ENCODE results near the gene SORCS3.
A peak's percentile ranks its signal among the peaks of the same experiment; 100 is the strongest.

The SORCS3 gene

GRCh38 chr10:104665174-104665573, 24.1 kb downstream of the SORCS3 start:
- no peak for TF ChIP-seq CTCF (IDR thresholded peaks at IDR 0.05; ENCODE audit: low read depth, low read length)

GRCh38 chr10:104666106-104666505, 25.0 kb downstream of the SORCS3 start:
- DNase-seq (ENCODE audit: low read depth, low spot score): no peak
- in situ Hi-C loops (cut with HindIII; ENCODE audit: low sequenced_read_pairs): no loop called here
- H3K4me3 ChIP-seq (ENCODE audit: low read depth, low read length): no peak overlapping the region
- no peak for TF ChIP-seq CTCF (IDR thresholded peaks at IDR 0.05; ENCODE audit: low read depth, low read length)

More at GRCh38 chr10:104665174-104665573, 24.1 kb downstream of the SORCS3 start:
- no peak for DNase-seq (ENCODE audit: low read depth, low spot score)
- no peak overlapping the region for H3K4me3 ChIP-seq (ENCODE audit: low read depth, low read length)
- in situ Hi-C loops (cut with HindIII; ENCODE audit: low sequenced_read_pairs): no loop called here

GRCh38 chr10:104676874-104677273, 35.8 kb downstream of the SORCS3 start:
- DNase-seq (ENCODE audit: low read depth, low spot score): no peak
- no peak overlapping the region for H3K4me3 ChIP-seq (ENCODE audit: low read depth, low read length)
- in situ Hi-C loops (cut with HindIII; ENCODE audit: low sequenced_read_pairs): no loop called here
- TF ChIP-seq CTCF (IDR thresholded peaks at IDR 0.05; ENCODE audit: low read depth, low read length): no peak

- no peak for DNase-seq (ENCODE audit: low read depth, low spot score)
- H3K4me3 ChIP-seq (ENCODE audit: low read depth, low read length): no peak overlapping the region
- in situ Hi-C loops (cut with HindIII; ENCODE audit: low sequenced_read_pairs): no loop called here
- no peak for TF ChIP-seq CTCF (IDR thresholded peaks at IDR 0.05; ENCODE audit: low read depth, low read length)
Measured at GRCh38 chr10:104678658-104679057, 37.6 kb downstream of the SORCS3 start.

- no peak for TF ChIP-seq CTCF (IDR thresholded peaks at IDR 0.05; ENCODE audit: low read depth, low read length)
- peak overlapping the region; percentile 30 for H3K4me3 ChIP-seq (ENCODE audit: low read depth, low read length)
- in situ Hi-C loops (cut with HindIII; ENCODE audit: low sequenced_read_pairs): no loop called here
Measured at GRCh38 chr10:104680467-104681401, 39.6 kb downstream of the SORCS3 start.

GRCh38 chr10:104681485-104681884, 40.4 kb downstream of the SORCS3 start:
- no peak for TF ChIP-seq CTCF (IDR thresholded peaks at IDR 0.05; ENCODE audit: low read depth, low read length)
- no peak for DNase-seq (ENCODE audit: low read depth, low spot score)
- no peak overlapping the region for H3K4me3 ChIP-seq (ENCODE audit: low read depth, low read length)
- in situ Hi-C loops (cut with HindIII; ENCODE audit: low sequenced_read_pairs): no loop called here

More at GRCh38 chr10:104680467-104681401, 39.6 kb downstream of the SORCS3 start:
- DNase-seq (ENCODE audit: low read depth, low spot score): peak; percentile 19

Data from astrocyte of the spinal cord (primary cell).